Skeletal muscle tissue (tissue), 4 donors: Measurements from ENCODE around the gene ZNF609. TPM values are rescaled to one million over a fixed set of nuclear protein-coding genes. Genes with fewer than 3 reads are reported as not detected.

Experiments
- H3K27ac ChIP-seq: one replicate; pipeline ENCODE4 v1.7.0; 2013; ENCODE audit warnings: mild to moderate bottlenecking, low read depth, low read length, inconsistent platforms
- H3K27me3 ChIP-seq, 3 donors: one replicate each; pipeline ENCODE4 v1.7.0; 2013; ENCODE audit warnings: low read length in 3 of 3; ENCODE audit not compliant: control insufficient read depth in 3 of 3, insufficient read depth in 3 of 3
- H3K36me3 ChIP-seq, 3 donors: one replicate each; pipeline ENCODE4 v1.7.0; 2013; ENCODE audit warnings: low read length in 3 of 3; ENCODE audit not compliant: control insufficient read depth in 3 of 3, insufficient read depth in 3 of 3
- H3K4me1 ChIP-seq, 3 donors: one replicate each; pipeline ENCODE4 v1.7.0; 2013; ENCODE audit warnings: low read length in 3 of 3, mild to moderate bottlenecking in 3 of 3; ENCODE audit not compliant: control insufficient read depth in 3 of 3, insufficient read depth in 3 of 3
- H3K4me3 ChIP-seq, 3 donors: one replicate each; pipeline ENCODE4 v1.7.0; 2013; ENCODE audit warnings: low read length in 3 of 3
- H3K9ac ChIP-seq, 3 donors: one replicate each; pipeline ENCODE4 v1.7.0; 2013; ENCODE audit warnings: low read length in 3 of 3, mild to moderate bottlenecking in 3 of 3, moderate library complexity in 2 of 3, low read depth in 1 of 3
- H3K9me3 ChIP-seq, 3 donors: one replicate each; pipeline ENCODE4 v1.7.0; 2013; ENCODE audit warnings: low read length in 3 of 3; ENCODE audit not compliant: control insufficient read depth in 3 of 3
- total RNA-seq: library from RNA; depleted of rRNA; stranded (reverse); fragments of >200 nt; gene quantifications from one replicate; pipeline ENCODE4 v1.2.3, GENCODE V29; 2014
- donor health status: Osteomylitis.

ZNF609 gene
- total RNA-seq, 1 donor from 2014 or later, result 13.6 TPM

- no peak overlapping the region for H3K4me3 ChIP-seq
- H3K27me3 ChIP-seq, result no peaks in the 10 kb centered on the region
- no peak overlapping the region for H3K27ac ChIP-seq
- H3K9ac ChIP-seq, result peak overlapping the region in 1 of 3 donors; percentile 40
- H3K4me1 ChIP-seq, result peaks cover 33 to 40% (median 39%) of the 10 kb centered on the region in 3 donors
- no peaks in the 10 kb centered on the region for H3K9me3 ChIP-seq
- H3K36me3 ChIP-seq, result peaks cover 0 to 3% (median 2%) of the 10 kb centered on the region in 3 donors
Measured at GRCh38 chr15:64466408-64467141, 6.2 kb downstream of the ZNF609 start.

GRCh38 chr15:64472161-64472560 lies 11.8 kb downstream of the ZNF609 start:
- Histone ChIP-seq H3K9ac (no peak overlapping the region), H3K36me3 (peaks cover 0 to 2% (median 0%) of the 10 kb centered on the region in 3 donors), H3K27ac (no peak overlapping the region), H3K4me1 (peaks cover 0 to 6% (median 2%) of the 10 kb centered on the region in 3 donors), H3K4me3 (no peak overlapping the region), H3K27me3 (no peaks in the 10 kb centered on the region), H3K9me3 (no peaks in the 10 kb centered on the region)

- peaks cover 0 to 2% (median 0%) of the 10 kb centered on the region in 3 donors for H3K36me3 ChIP-seq
- H3K4me1 ChIP-seq, result peaks cover 0 to 4% (median 0%) of the 10 kb centered on the region in 3 donors
- no peak overlapping the region for H3K9ac ChIP-seq
- no peak overlapping the region for H3K4me3 ChIP-seq
- no peaks in the 10 kb centered on the region for H3K27me3 ChIP-seq
- H3K27ac ChIP-seq, result no peak overlapping the region
- no peaks in the 10 kb centered on the region for H3K9me3 ChIP-seq
Measured at GRCh38 chr15:64474846-64475245, 14.5 kb downstream of the ZNF609 start.

- Histone ChIP-seq H3K27ac (no peak overlapping the region), H3K27me3 (no peaks in the 10 kb centered on the region), H3K36me3 (no peaks in the 10 kb centered on the region), H3K4me1 (peaks cover 0 to 4% (median 0%) of the 10 kb centered on the region in 3 donors), H3K4me3 (no peak overlapping the region), H3K9me3 (no peaks in the 10 kb centered on the region), H3K9ac (no peak overlapping the region)
Measured at GRCh38 chr15:64476550-64476949, 16.2 kb downstream of the ZNF609 start.

GRCh38 chr15:64478863-64479262 lies 18.5 kb downstream of the ZNF609 start:
- no peak overlapping the region for H3K4me3 ChIP-seq
- no peaks in the 10 kb centered on the region for H3K9me3 ChIP-seq
- no peak overlapping the region for H3K27ac ChIP-seq
- H3K36me3 ChIP-seq, result no peaks in the 10 kb centered on the region
- H3K4me1 ChIP-seq, result peaks cover 0 to 4% (median 0%) of the 10 kb centered on the region in 3 donors
- H3K9ac ChIP-seq, result no peak overlapping the region
- H3K27me3 ChIP-seq, result no peaks in the 10 kb centered on the region

GRCh38 chr15:64480891-64481290 lies 20.5 kb downstream of the ZNF609 start:
- Histone ChIP-seq H3K9me3 (no peaks in the 10 kb centered on the region), H3K36me3 (no peaks in the 10 kb centered on the region), H3K4me1 (peaks cover 0 to 4% (median 0%) of the 10 kb centered on the region in 3 donors), H3K27me3 (no peaks in the 10 kb centered on the region), H3K9ac (no peak overlapping the region), H3K4me3 (no peak overlapping the region), H3K27ac (no peak overlapping the region)

GRCh38 chr15:64483749-64484148 lies 23.4 kb downstream of the ZNF609 start:
- H3K4me3 ChIP-seq, result no peak overlapping the region
- H3K27ac ChIP-seq, result no peak overlapping the region
- no peak overlapping the region for H3K9ac ChIP-seq
- no peaks in the 10 kb centered on the region for H3K9me3 ChIP-seq
- no peaks in the 10 kb centered on the region for H3K36me3 ChIP-seq
- H3K27me3 ChIP-seq, result no peaks in the 10 kb centered on the region
- no peaks in the 10 kb centered on the region for H3K4me1 ChIP-seq

GRCh38 chr15:64485796-64486195 lies 25.4 kb downstream of the ZNF609 start:
- H3K27me3 ChIP-seq, result no peaks in the 10 kb centered on the region
- no peaks in the 10 kb centered on the region for H3K9me3 ChIP-seq
- H3K9ac ChIP-seq, result no peak overlapping the region
- peaks cover 0 to 2% (median 0%) of the 10 kb centered on the region in 3 donors for H3K4me1 ChIP-seq
- H3K36me3 ChIP-seq, result no peaks in the 10 kb centered on the region
- no peak overlapping the region for H3K27ac ChIP-seq
- no peak overlapping the region for H3K4me3 ChIP-seq

GRCh38 chr15:64490598-64491259 lies 30.4 kb downstream of the ZNF609 start:
- H3K9ac ChIP-seq, result no peak overlapping the region
- H3K27ac ChIP-seq, result no peak overlapping the region
- no peaks in the 10 kb centered on the region for H3K36me3 ChIP-seq
- H3K4me3 ChIP-seq, result no peak overlapping the region
- H3K9me3 ChIP-seq, result no peaks in the 10 kb centered on the region
- peaks cover 0 to 2% (median 0%) of the 10 kb centered on the region in 3 donors for H3K4me1 ChIP-seq
- no peaks in the 10 kb centered on the region for H3K27me3 ChIP-seq

- H3K4me3 ChIP-seq, result no peak overlapping the region
- no peak overlapping the region for H3K27ac ChIP-seq
- H3K4me1 ChIP-seq, result peaks cover 0 to 2% (median 0%) of the 10 kb centered on the region in 3 donors
- H3K36me3 ChIP-seq, result no peaks in the 10 kb centered on the region
- no peaks in the 10 kb centered on the region for H3K9me3 ChIP-seq
- no peak overlapping the region for H3K9ac ChIP-seq
- no peaks in the 10 kb centered on the region for H3K27me3 ChIP-seq
Measured at GRCh38 chr15:64493641-64494040, 33.3 kb downstream of the ZNF609 start.
